DMS114 treated with DMSO at 0.1 percent for 48 hours (cell line): ENCODE results near the gene TUBA3C.

ENCODE experiments used
- DNase-seq: peaks from one replicate; lab custom pipeline; 2025; ENCODE audit not compliant: unreplicated experiment; lab: John Stamatoyannopoulos, UW

Gene TUBA3C

DNA sequence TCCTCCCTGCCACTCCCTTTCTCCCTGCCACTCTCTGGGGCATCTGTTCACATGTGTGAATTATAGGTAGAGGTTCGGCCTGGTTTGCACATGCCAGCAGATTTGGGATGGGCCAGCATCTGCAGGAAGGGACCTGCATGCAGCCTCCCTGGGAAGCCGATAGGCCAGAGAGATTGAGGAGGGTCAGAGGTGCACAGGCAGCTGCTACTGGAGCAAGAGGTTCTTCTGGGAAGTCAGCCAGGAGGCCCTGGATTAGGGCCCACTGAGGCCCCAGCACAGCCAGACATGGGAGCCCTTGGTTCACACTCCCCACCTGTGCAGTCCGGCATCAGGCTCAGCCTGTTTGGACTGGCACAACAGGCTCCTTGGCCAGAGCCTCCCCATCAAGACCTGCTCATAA is 12.1 kb downstream of the TUBA3C start:
- no peak for DNase-seq

DNA sequence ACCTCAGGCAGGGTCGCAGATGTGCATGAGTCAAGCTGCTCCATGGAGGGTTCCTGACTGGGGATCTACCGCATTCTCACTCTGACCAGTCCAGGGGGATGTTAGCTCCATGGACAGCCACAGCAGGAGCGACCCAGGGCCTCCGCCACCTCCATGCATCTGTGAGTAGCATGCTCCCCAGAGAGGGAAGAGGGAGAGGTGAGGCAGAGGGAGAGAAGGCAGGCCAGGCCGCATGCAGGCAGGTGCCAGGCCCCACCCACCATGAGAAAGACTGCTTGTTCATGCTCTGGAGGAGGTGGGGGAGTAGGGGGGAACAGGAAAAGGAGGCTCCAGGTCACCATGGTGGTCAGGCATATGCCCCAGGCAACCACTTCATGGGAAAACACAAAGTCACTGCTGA is 20.3 kb downstream of the TUBA3C start:
- DNase-seq, result no peak

DNA sequence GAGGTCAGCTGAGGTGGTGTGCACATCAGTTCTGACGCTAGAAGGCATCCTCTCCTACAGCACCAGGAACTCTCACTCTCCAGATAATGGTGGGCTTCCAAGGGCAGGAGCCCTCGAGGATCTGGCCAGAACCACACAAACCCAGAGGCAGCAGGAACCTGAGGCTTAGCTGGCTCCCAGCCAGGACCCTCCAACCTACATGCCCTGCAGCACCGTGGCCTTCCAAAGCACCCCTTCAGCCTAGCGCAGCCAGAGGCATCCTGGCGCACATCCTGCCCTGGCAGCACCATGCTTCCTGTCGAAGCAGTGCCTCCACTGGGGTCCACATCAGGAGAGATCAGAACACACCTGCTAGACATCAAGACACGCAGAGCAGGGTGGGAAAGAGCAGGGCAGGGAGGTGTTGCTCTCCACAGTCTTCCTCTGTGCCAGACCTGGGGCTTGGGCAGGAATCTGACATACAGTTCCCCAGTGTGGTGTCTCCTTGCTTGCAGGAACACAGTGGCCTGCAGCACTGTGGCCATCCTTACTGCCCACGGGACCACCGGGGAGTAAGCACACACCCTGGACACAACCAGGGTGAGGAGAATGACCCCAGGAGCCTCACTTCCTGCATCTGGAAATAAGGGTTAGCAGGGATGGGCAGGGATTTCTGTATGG is 21.7 kb downstream of the TUBA3C start:
- DNase-seq, result no peak

DNA sequence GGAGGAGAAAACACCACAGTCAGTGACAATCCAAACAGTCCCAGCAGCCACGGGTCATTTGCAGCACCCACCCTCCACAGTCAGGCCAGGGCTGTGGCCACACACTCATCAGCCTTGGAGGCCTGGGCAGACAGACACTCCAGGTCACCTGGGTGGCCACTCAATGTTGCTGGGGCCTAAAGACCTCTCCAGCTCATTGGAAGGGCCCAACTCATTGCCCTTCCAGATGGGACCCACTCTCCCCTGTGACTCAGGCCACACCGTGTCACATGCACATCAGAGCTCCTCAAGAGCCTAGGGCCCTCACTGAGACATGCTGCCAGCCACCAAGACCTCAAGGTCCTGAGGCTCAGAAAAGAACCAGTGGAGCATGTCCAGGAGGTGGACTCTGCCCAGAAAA is 22.4 kb downstream of the TUBA3C start:
- DNase-seq, result no peak

- no peak for DNase-seq
Measured at GRCh38 chr13:19158526-19159174, 23.0 kb downstream of the TUBA3C start.

GRCh38 chr13:19158006-19158405 is 23.6 kb downstream of the TUBA3C start:
- DNase-seq, result no peak

- no peak for DNase-seq
Measured at GRCh38 chr13:19157461-19157860, 24.2 kb downstream of the TUBA3C start.

DNA sequence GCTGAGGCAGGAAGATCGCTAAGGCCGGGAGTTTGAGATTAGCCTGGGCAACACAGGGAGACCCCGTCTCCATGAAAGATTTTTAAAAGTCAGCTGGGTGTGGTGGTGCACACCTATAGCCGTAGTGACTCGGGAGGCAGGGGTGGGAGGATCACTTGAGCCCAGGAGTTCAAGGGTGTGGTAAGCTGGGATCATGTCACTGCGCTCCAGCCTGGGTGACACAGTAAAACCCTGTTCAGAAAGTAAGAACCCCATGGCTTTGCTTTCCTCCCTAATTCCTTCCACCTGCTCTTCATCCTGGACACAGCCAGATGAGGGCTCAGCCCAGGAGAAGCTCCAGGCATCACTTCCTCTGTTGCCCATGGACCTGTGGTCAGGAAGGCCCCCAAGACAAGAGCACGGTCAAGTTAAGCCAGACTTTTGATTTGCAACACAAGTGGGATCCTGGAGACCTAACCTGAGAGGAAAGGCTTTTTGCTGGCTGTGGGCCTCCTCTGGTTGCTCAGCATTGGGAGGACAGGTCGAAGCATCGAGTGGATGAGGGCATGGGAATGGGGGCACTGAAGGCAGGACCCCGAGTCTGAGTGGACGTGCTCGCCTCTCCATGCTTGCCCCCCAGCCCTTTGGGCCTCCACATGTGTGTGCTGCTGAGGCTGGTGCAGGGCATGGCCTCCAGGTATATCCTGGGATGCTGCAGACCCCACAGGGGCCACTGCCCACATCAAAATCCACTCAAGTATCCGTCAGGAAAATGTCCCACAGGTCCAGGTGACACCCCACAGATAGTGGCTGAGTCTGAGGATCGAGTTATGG is 25.4 kb downstream of the TUBA3C start:
- no peak for DNase-seq

DNA sequence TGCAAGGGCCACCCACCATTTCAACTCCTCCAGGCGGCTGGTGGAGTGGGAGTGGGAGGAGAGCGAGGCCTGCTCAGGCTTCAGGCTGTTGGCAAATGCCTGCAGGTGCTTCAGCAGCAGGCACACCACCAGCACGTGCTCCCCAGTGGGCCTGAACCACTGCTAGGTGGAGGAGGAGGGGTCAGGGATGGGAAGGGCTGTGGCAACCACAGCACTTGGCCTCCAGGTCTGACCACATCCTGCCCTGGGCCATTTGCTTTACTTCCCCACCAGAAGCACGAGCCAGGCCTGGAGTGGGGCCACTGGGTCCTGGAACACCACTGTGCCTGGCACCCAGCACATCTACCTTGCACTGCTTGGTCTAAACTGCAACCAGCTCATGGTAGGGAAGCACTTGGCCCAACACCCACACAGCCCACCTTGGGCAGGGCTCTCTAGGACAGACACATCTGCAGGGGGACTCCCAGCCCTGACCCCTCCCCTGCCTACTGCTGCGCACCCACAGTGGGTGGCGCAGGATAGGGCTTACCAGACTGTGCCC is 26.2 kb downstream of the TUBA3C start:
- no peak for DNase-seq

GRCh38 chr13:19154843-19155242 is 26.8 kb downstream of the TUBA3C start:
- no peak for DNase-seq

DNA sequence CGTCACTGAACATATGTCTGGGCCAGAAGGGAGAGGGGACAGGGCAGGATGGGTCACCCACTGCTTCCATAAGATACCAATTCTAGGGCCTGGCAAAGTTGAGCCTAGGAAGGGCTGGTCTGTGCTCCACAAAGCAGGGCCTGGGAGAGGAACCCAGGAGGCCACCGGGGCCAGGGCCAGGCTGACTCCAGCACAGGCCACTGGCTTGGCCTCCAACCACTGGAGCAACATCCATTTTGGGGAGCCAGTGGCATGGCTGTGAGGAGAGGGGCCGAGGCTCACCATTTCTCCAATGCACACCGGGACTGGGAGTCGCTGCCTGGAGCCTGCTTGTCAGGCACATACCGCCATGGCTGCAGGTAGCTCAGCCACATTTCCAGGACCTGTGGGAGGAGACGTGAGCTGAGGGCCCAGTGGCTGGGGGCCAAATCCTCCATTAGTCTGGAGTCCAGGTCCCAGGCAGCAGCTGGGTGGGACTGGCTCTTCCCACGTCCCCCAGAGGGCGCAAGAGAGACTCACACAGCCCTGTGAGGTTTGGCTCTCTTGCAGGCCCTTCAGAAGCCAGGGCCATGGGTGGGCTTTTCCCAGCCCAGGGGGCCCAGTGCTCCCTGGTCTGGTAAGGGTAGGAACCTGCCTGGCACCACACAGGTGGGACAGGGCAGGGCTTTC is 27.7 kb downstream of the TUBA3C start:
- no peak for DNase-seq

DNA sequence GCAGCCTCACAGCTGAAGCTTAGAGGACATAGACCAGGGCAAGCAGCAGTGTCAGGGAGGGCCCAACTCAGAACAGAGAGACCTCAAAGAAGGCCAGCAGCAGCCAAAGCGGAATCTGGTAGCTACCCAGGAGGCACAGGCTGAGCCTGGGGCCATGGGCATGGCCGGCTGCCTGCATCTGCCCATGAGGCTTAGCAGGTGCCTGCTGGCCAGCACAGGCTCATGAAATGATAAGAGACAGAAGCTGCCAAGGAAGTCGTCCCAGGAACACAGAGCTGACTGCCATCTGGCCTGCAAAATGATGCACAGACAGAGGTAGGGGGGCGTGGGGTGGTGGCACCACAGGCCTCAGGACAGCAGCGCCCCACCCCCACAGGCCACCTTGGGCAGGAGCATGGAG is 29.2 kb downstream of the TUBA3C start:
- no peak for DNase-seq

- no peak for DNase-seq
Measured at GRCh38 chr13:19151581-19152263, 29.9 kb downstream of the TUBA3C start.

DNA sequence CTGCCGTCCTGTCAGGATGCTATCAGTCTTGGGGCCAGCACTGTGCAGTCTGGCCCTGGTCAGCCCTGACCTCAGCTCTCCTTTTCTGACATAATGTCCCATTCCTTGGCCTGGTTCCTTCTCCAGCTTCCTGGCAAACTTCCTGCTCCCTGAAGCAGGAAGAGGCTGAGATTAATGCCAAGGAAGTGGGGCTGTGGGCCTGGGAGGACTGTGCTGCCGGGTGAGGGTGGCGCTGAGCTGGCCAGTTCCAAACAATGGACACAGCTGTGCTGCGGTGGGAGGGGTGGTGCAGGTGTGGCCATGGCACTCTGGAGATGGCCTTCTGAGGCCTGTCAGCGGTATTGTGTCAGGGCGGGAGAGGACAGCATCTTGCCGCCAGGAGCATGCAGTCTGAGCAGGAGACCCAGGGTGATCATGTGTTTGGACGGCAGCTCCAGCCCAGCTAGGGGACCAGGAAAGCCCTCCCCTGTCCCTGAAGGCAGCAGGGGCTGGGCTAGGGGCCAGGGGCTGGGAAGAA is 30.9 kb downstream of the TUBA3C start:
- no peak for DNase-seq

- no peak for DNase-seq
Measured at GRCh38 chr13:19150226-19150625, 31.4 kb downstream of the TUBA3C start.

GRCh38 chr13:19148561-19148960 is 33.1 kb downstream of the TUBA3C start:
- DNase-seq, result no peak
